Loucy (cell line): ENCODE measurements around the gene NPPC.

Source experiments
- CTCF ChIP-seq: fragments of 200-600 bp; sonication (generic); conservative IDR thresholded peaks from 2 replicates; pipeline ENCODE4 v1.5.1; 2014; ENCODE audit warnings: mild to moderate bottlenecking, antibody characterized with exemption, low read length
- EZH2phosphoT487 ChIP-seq: fragments of 200-600 bp; IDR thresholded peaks from 2 replicates; pipeline ENCODE4 v1.6.1; 2018; ENCODE audit warnings: antibody characterized with exemption, mild to moderate bottlenecking, moderate library complexity, borderline replicate concordance

- TF ChIP-seq CTCF (no peak), EZH2phosphoT487 (no peak)
Measured at GRCh38 chr2:231879216-231879615, 47.0 kb downstream of the NPPC start.
